B cell (primary cell): ENCODE results near the gene FEM1B.

ENCODE experiments used
- EZH2 ChIP-seq: IDR thresholded peaks from 2 replicates; pipeline ENCODE4 v1.6.1; 2012; ENCODE audit warnings: borderline replicate concordance, low read depth, mild to moderate bottlenecking, moderate library complexity, low read length; ENCODE audit not compliant: insufficient read depth, poor library complexity, severe bottlenecking
- TF ChIP-seq, protein P1 (sequence below): fragments of 200-600 bp; IDR thresholded peaks from one replicate; pipeline ENCODE4 v1.8.0; 2022; ENCODE audit warnings: antibody characterized with exemption, mild to moderate bottlenecking

DNA sequence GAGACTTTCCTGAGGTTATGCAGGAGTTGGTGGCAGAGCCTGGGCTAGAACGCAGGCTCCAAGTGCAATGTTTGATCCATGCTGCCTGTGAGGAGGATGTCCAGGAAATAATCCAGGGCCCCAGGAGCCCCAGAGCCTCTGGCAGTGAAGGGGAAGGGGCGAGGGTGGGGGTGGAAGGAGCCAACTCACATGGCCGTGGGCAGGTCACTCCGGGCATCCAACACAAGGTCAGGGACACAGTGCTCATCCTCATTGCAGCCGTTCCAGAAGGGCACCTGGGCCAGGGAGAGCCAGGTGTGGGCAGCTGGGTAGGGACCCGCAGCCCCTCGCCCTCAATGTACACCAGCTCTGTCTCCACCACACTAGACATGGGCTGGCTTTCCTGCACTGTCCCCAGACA lies 43.7 kb downstream of the FEM1B start:
- TF ChIP-seq, protein P1, sequence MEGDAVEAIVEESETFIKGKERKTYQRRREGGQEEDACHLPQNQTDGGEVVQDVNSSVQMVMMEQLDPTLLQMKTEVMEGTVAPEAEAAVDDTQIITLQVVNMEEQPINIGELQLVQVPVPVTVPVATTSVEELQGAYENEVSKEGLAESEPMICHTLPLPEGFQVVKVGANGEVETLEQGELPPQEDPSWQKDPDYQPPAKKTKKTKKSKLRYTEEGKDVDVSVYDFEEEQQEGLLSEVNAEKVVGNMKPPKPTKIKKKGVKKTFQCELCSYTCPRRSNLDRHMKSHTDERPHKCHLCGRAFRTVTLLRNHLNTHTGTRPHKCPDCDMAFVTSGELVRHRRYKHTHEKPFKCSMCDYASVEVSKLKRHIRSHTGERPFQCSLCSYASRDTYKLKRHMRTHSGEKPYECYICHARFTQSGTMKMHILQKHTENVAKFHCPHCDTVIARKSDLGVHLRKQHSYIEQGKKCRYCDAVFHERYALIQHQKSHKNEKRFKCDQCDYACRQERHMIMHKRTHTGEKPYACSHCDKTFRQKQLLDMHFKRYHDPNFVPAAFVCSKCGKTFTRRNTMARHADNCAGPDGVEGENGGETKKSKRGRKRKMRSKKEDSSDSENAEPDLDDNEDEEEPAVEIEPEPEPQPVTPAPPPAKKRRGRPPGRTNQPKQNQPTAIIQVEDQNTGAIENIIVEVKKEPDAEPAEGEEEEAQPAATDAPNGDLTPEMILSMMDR = no peak
- no peak for TF ChIP-seq EZH2
